Measurements from ENCODE around the gene NUS1.
"Not testable (repeated sequence)": the region's sequence is repeated elsewhere in the genome, so short reads cannot be mapped to it uniquely, and the experiment has no call there.

NUS1 gene

GRCh38 chr6:117674991-117675657 lies at the start of gene NUS1:
Gene NUS1, plus strand, starts transcription at chr6:117675469. Its CDS starts 202 bp downstream, at chr6:117675671.
- H3K4me1 ChIP-seq (ENCODE audit: control insufficient read depth in 1 of 2, insufficient read depth in 1 of 2, low read depth in 1 of 2, low read length in 1 of 2) = peaks cover 34 to 41% of the 10 kb centered on the region in 2 experiments
- TF ChIP-seq CTCF (IDR thresholded peaks at IDR 0.05) = peak; percentile 44
- peak within 1 kb of the TSS; percentile 66 to 70 for H3K4me3 ChIP-seq (ENCODE audit: low read depth in 1 of 2, low read length in 1 of 2)
- H3K27ac ChIP-seq = peak within 1 kb of the TSS; percentile 10
- H3K27me3 ChIP-seq = no peaks in the 10 kb centered on the region
- H3K9me3 ChIP-seq = no peaks in the 10 kb centered on the region
- H3K36me3 ChIP-seq = no peaks in the 10 kb centered on the region

- no peaks in the 10 kb centered on the region for H3K4me1 ChIP-seq (ENCODE audit: control insufficient read depth in 1 of 2, insufficient read depth in 1 of 2, low read depth in 1 of 2, low read length in 1 of 2)
- H3K4me3 ChIP-seq (ENCODE audit: low read depth in 1 of 2, low read length in 1 of 2) = no peak overlapping the region
- H3K27me3 ChIP-seq = no peaks in the 10 kb centered on the region
- no peak overlapping the region for H3K27ac ChIP-seq
- no peaks in the 10 kb centered on the region for H3K36me3 ChIP-seq
- H3K9me3 ChIP-seq = no peaks in the 10 kb centered on the region
- TF ChIP-seq CTCF (IDR thresholded peaks at IDR 0.05) = no peak
Observed at GRCh38 chr6:117627533-117627932, 47.7 kb upstream of the NUS1 start.

- H3K4me3 ChIP-seq (ENCODE audit: low read depth in 1 of 2, low read length in 1 of 2) = no peak overlapping the region
- no peak overlapping the region for H3K27ac ChIP-seq
- H3K27me3 ChIP-seq = no peaks in the 10 kb centered on the region
- TF ChIP-seq CTCF (IDR thresholded peaks at IDR 0.05) = no peak
- no peaks in the 10 kb centered on the region for H3K36me3 ChIP-seq
- no peaks in the 10 kb centered on the region for H3K9me3 ChIP-seq
- no peaks in the 10 kb centered on the region for H3K4me1 ChIP-seq (ENCODE audit: control insufficient read depth in 1 of 2, insufficient read depth in 1 of 2, low read depth in 1 of 2, low read length in 1 of 2)
Observed at GRCh38 chr6:117629119-117629660, 46.1 kb upstream of the NUS1 start.

GRCh38 chr6:117637770-117638169 lies 37.5 kb upstream of the NUS1 start:
- no peak for TF ChIP-seq CTCF (IDR thresholded peaks at IDR 0.05)
- Histone ChIP-seq H3K4me1 (ENCODE audit: control insufficient read depth in 1 of 2, insufficient read depth in 1 of 2, low read depth in 1 of 2, low read length in 1 of 2) (no peaks in the 10 kb centered on the region), H3K9me3 (no peaks in the 10 kb centered on the region), H3K27me3 (no peaks in the 10 kb centered on the region), H3K36me3 (no peaks in the 10 kb centered on the region), H3K4me3 (ENCODE audit: low read depth in 1 of 2, low read length in 1 of 2) (no peak overlapping the region), H3K27ac (no peak overlapping the region)

- Histone ChIP-seq H3K9me3 (no peaks in the 10 kb centered on the region), H3K4me1 (ENCODE audit: control insufficient read depth in 1 of 2, insufficient read depth in 1 of 2, low read depth in 1 of 2, low read length in 1 of 2) (no peaks in the 10 kb centered on the region), H3K36me3 (no peaks in the 10 kb centered on the region), H3K27ac (no peak overlapping the region), H3K4me3 (ENCODE audit: low read depth in 1 of 2, low read length in 1 of 2) (no peak overlapping the region), H3K27me3 (no peaks in the 10 kb centered on the region)
- no peak for TF ChIP-seq CTCF (IDR thresholded peaks at IDR 0.05)
Observed at GRCh38 chr6:117642976-117643375, 32.3 kb upstream of the NUS1 start.

GRCh38 chr6:117651984-117652383 lies 23.3 kb upstream of the NUS1 start:
- not testable (repeated sequence) for H3K27me3 ChIP-seq; H3K27ac ChIP-seq; H3K4me3 ChIP-seq (ENCODE audit: low read depth in 1 of 2, low read length in 1 of 2); H3K36me3 ChIP-seq; H3K9me3 ChIP-seq; H3K4me1 ChIP-seq (ENCODE audit: control insufficient read depth in 1 of 2, insufficient read depth in 1 of 2, low read depth in 1 of 2, low read length in 1 of 2)
